Naive B cell (primary cell): ENCODE data around the gene ZCCHC3. TPM values are rescaled to one million over a fixed set of nuclear protein-coding genes. Genes with fewer than 3 reads are reported as not detected.
A peak's percentile ranks its signal among the peaks of the same experiment; 100 is the strongest.

Experiments
- ATAC-seq, 2 donors: fragments of 150-1000 bp; cut with Tn5 transposase; 2 replicates each; pipeline ENCODE4 v1.10.0; 2021; ENCODE audit warnings: low read depth in 2 of 2, mild to moderate bottlenecking in 2 of 2, moderate library complexity in 2 of 2
- DNase-seq: peaks from one replicate; pipeline ENCODE4 v3.0.0; 2022
- H3K27ac Mint-ChIP-seq, 6 donors: one replicate each; pipeline ENCODE4 v1.8.0; 2020 to 2022; ENCODE audit warnings: mild to moderate bottlenecking in 6 of 6, mixed read lengths in 6 of 6, moderate library complexity in 5 of 6, inconsistent platforms in 2 of 6
- H3K27me3 Mint-ChIP-seq, 3 donors: one replicate each; pipeline ENCODE4 v1.8.0; 2021 to 2022; ENCODE audit warnings: mixed read lengths in 3 of 3, mild to moderate bottlenecking in 1 of 3
- H3K36me3 Mint-ChIP-seq, 2 donors: one replicate each; pipeline ENCODE4 v1.8.0; 2020 to 2022; ENCODE audit warnings: mixed read lengths in 2 of 2, inconsistent platforms in 1 of 2, mild to moderate bottlenecking in 1 of 2
- H3K4me1 Mint-ChIP-seq, 3 donors: one replicate each; pipeline ENCODE4 v1.8.0; 2020 to 2022; ENCODE audit warnings: mixed read lengths in 3 of 3, inconsistent platforms in 1 of 3, mild to moderate bottlenecking in 1 of 3, moderate library complexity in 1 of 3
- H3K4me3 Mint-ChIP-seq, 8 donors: one replicate each; pipeline ENCODE4 v1.8.0; 2020 to 2022; ENCODE audit warnings: mild to moderate bottlenecking in 8 of 8, mixed read lengths in 8 of 8, moderate library complexity in 8 of 8, inconsistent platforms in 2 of 8
- H3K9me3 Mint-ChIP-seq, 7 donors: one replicate each; pipeline ENCODE4 v1.8.0; 2020 to 2022; ENCODE audit warnings: mixed read lengths in 7 of 7, mild to moderate bottlenecking in 5 of 7, inconsistent platforms in 2 of 7, moderate library complexity in 1 of 7
- polyA plus RNA-seq, 6 donors: library from polyadenylated mRNA; unstranded; fragments of 300-500 nt; fragmentation: Illumina TruSeq; gene quantifications; one replicate each; pipeline ENCODE4 v1.2.3, GENCODE V29; 2021; ENCODE audit warnings: low read depth in 6 of 6

Gene ZCCHC3
- polyA plus RNA-seq, 6 donors from 2014 or later = 9.7 to 19.0 (median 10.9) TPM

DNA sequence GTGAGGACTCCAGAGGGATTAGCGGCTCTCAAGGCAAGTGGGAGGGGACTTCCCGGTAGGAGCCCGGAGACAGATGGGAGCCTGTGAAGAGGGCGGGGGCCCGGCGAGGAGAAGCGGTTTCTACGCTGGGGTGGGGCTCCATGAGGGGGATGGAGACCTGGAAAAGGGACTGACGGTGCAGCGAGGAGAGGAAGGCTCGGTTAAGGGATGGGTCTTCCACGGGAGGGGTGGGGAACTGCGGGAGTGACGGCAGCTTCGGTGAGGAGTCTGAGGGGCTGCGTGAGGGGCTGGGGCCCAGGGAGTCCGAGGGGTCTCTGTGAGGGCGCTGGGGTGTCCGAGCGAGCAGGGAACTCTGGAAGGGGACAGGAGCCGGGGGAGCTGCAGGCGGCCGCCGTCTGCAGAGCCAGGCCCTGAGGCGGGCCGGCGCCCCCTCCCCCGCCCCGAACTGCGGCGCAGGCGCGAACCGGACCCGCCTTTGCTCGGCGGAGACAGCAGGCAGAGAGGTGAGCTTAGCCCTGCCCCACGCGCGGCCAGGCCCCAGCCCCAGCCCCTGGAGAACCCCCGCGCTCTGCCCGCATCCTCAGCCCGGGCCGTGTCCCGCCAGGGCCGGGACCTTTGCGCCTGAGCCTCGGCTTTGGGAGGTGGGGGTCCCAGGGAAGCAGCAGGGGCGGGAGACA, 49.4 kb downstream of the ZCCHC3 start, which contains the start of gene NRSN2:
Gene NRSN2 (plus strand): TSS at position 472 of the 677 bp plus-strand sequence. CDS start 2,533 bp downstream, outside the sequence.
- Mint-ChIP-seq H3K4me3 (peak within 1 kb of the TSS; percentile 87 to 98 (median 94)), H3K36me3 (no peaks in the 10 kb centered on the region), H3K27me3 (no peaks in the 10 kb centered on the region), H3K27ac (peak within 1 kb of the TSS; percentile 63 to 90 (median 83)), H3K4me1 (peaks cover 16 to 25% (median 18%) of the 10 kb centered on the region in 3 donors), H3K9me3 (no peaks in the 10 kb centered on the region)
- peak; percentile 41 for DNase-seq
- peak; percentile 51 to 52 for ATAC-seq

DNA sequence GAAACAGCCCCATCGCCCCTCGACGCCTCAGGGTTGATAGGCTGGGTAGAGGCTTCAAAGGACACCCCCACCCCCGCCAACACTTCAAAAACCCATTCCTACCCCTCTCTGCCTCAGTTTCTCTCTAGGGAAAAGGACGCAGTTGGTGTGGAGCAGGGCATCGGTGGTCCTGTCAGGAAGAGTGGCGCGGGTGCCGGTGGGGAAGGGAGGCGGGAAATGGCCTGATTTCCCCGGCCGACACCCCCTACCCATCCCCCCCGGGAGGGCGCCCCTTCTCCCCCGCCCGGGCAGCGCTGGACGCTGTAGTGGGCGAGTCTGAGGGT, 49.9 kb downstream of the ZCCHC3 start:
- no peaks in the 10 kb centered on the region for H3K27me3 Mint-ChIP-seq
- peaks cover 16 to 25% (median 18%) of the 10 kb centered on the region in 3 donors for H3K4me1 Mint-ChIP-seq
- no peaks in the 10 kb centered on the region for H3K9me3 Mint-ChIP-seq
- peak in 1 of 2 donors; percentile 1 for ATAC-seq
- no peak for DNase-seq
- H3K27ac Mint-ChIP-seq = peak overlapping the region in 1 of 6 donors; percentile 84
- no peaks in the 10 kb centered on the region for H3K36me3 Mint-ChIP-seq
- H3K4me3 Mint-ChIP-seq = peak overlapping the region; percentile 87 to 98 (median 94)

DNA sequence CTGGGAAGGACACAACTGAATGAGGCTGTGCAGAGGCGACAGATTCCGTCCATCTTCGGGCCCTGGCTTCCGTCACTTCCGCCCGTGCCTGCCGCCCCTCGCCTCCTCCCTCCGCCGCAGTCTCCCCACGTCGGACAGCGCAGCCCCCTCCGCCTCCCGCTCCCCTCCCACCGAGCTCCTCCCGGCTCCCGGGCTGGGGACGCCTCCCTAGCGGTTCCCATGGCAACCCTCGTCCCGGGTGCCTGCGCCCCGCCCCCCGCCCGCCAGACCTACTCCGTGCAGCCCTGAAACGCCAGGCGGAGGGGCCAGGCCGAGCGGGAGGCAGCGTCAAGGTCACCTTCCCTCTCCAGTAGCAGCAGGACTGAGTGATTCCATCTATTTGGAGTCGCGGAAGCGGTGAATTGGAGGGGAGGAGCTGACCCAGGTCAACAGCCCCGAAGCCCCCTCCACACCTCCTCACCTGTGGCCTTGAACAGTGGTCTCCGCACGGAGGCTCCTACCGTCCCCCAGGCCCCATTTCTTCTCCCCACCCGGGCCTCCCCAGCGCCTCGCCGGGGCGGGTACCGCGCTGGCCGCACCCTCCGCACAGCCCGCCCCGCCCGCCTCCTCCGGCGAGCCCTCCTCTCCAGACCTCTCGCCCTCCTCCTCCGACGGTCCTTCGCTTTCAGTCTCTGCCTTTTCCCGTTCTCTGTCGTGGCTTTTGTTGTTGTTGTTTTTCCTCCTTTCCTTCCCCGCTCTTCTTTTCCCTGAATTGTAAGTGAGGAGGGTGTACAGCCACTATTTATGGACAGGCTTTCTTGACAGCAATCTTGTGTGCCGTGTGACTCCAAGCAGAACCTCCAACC, 50.5 kb downstream of the ZCCHC3 start:
- Mint-ChIP-seq H3K4me3 (peak overlapping the region; percentile 87 to 98 (median 94)), H3K36me3 (no peaks in the 10 kb centered on the region), H3K27me3 (no peaks in the 10 kb centered on the region), H3K27ac (peak overlapping the region; percentile 49 to 95 (median 86)), H3K9me3 (no peaks in the 10 kb centered on the region), H3K4me1 (peaks cover 16 to 25% (median 18%) of the 10 kb centered on the region in 3 donors)
- DNase-seq (peak; percentile 55), ATAC-seq (peak; percentile 80 to 82)

DNA sequence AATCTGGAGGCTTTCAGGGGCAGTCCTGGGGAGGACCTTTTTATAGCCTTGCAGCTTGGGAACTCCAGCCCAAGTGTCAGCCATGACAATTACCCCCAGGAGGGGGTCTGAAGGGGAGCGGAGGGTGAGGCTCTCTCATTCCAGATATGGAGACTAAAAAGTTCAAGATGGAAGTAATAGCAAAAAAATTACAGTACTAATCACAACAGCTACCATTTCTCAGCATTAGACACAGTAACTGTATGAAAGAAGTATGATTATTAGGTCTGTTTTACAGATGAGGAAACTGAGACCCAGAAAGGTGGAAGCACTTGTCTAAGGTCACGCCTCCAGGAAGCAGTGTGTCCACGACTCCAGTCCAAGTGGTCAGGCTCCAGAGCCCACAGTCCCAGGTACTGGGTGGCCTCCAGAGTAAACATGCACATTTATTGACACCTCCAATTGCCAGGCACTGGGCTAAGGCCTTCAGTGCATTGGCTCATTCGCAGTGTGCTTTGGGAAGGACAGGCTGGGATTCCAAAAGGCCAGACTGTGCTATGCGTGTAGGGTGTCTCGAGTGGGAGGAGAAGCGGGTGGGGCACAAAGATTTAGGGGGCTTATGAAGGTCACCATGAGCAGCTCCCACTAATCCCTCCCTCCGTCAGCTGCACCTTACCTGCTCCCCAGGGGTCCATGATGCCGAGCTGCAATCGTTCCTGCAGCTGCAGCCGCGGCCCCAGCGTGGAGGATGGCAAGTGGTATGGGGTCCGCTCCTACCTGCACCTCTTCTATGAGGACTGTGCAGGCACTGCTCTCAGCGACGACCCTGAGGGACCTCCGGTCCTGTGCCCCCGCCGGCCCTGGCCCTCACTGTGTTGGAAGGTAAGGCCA, 51.8 kb downstream of the ZCCHC3 start:
- H3K27me3 Mint-ChIP-seq = no peaks in the 10 kb centered on the region
- H3K9me3 Mint-ChIP-seq = no peaks in the 10 kb centered on the region
- H3K4me1 Mint-ChIP-seq = peaks cover 15 to 25% (median 16%) of the 10 kb centered on the region in 3 donors
- ATAC-seq (no peak), DNase-seq (no peak)
- no peak overlapping the region for H3K27ac Mint-ChIP-seq
- peak overlapping the region in 5 of 8 donors; percentile 87 to 97 (median 95) for H3K4me3 Mint-ChIP-seq
- H3K36me3 Mint-ChIP-seq = no peaks in the 10 kb centered on the region

Other genes with a start within 250 kb of the ZCCHC3 start
- gene DEFB125, start 209.9 kb upstream of the ZCCHC3 start, polyA plus RNA-seq = not detected
- not detected for gene DEFB126, start 155.0 kb upstream of the ZCCHC3 start, polyA plus RNA-seq
- gene DEFB127, start 140.1 kb upstream of the ZCCHC3 start, polyA plus RNA-seq = not detected
- gene DEFB128, start 107.9 kb upstream of the ZCCHC3 start, polyA plus RNA-seq = not detected
- not detected for gene DEFB129, start 70.3 kb upstream of the ZCCHC3 start, polyA plus RNA-seq
- gene DEFB132, start 39.8 kb upstream of the ZCCHC3 start, polyA plus RNA-seq = not detected
- gene C20orf96, start 6.8 kb upstream of the ZCCHC3 start, polyA plus RNA-seq = 1 to 10 TPM in 2 of 6 donors, under 1 TPM in 4; 0.18 to 1.4 (median 0.37) TPM
- 1 to 10 TPM in 2 of 6 donors, under 1 TPM in 4; 0.15 to 1.7 (median 0.95) TPM for gene SOX12, start 28.0 kb downstream of the ZCCHC3 start, polyA plus RNA-seq
- 1 to 10 TPM; 4.7 to 9.8 (median 8.2) TPM for gene NRSN2, start 49.5 kb downstream of the ZCCHC3 start, polyA plus RNA-seq
- 10 to 100 TPM in 5 of 6 donors, 1 to 10 TPM in 1; 7.3 to 23.3 (median 16.3) TPM for gene TRIB3, start 83.2 kb downstream of the ZCCHC3 start, polyA plus RNA-seq
- 100 to 1,000 TPM in 1 of 6 donors, 10 to 100 TPM in 5; 82.4 to 105 (median 91.1) TPM for gene RBCK1, start 110.7 kb downstream of the ZCCHC3 start, polyA plus RNA-seq
- 10 to 100 TPM; 16.0 to 24.6 (median 18.6) TPM for gene TBC1D20, start 165.0 kb downstream of the ZCCHC3 start, polyA plus RNA-seq
- gene CSNK2A1, start 246.2 kb downstream of the ZCCHC3 start, polyA plus RNA-seq = 10 to 100 TPM; 47.4 to 78.4 (median 63.2) TPM